HEK293 (cell line): ENCODE data around the gene DLL1.

ENCODE experiments used
- EGR2 ChIP-seq: fragments of 450-650 bp; formaldehyde crosslinking; IDR thresholded peaks from 2 replicates; pipeline ENCODE4 v1.5.1; 2016; ENCODE audit warnings: low read depth, missing biosample characterization, missing genetic modification characterization
- GLI2 ChIP-seq: fragments of 450-650 bp; formaldehyde crosslinking; IDR thresholded peaks from 2 replicates; pipeline ENCODE4; 2017; ENCODE audit warnings: missing biosample characterization, missing genetic modification characterization, low read depth, borderline replicate concordance
- GLIS1 ChIP-seq: fragments of 450-650 bp; formaldehyde crosslinking; IDR thresholded peaks from 2 replicates; pipeline ENCODE4 v1.5.1; 2016; ENCODE audit warnings: missing biosample characterization, missing genetic modification characterization
- IKZF3 ChIP-seq: fragments of 450-650 bp; IDR thresholded peaks from 2 replicates; pipeline ENCODE4 v1.5.0; 2018; ENCODE audit warnings: missing biosample characterization, mild to moderate bottlenecking, missing genetic modification characterization, moderate library complexity
- KLF17 ChIP-seq: fragments of 450-650 bp; formaldehyde crosslinking; IDR thresholded peaks from 2 replicates; pipeline ENCODE4 v1.5.1; 2016; ENCODE audit warnings: missing biosample characterization, missing genetic modification characterization
- KLF7 ChIP-seq: fragments of 450-650 bp; formaldehyde crosslinking; IDR thresholded peaks from 2 replicates; pipeline ENCODE4 v1.5.1; 2016; ENCODE audit warnings: missing biosample characterization, missing genetic modification characterization, borderline replicate concordance
- PRDM1 ChIP-seq: fragments of 450-650 bp; formaldehyde crosslinking; IDR thresholded peaks from 2 replicates; pipeline ENCODE4; 2016; ENCODE audit warnings: missing biosample characterization, missing genetic modification characterization
- PRDM6 ChIP-seq: fragments of 450-650 bp; formaldehyde crosslinking; IDR thresholded peaks from 2 replicates; pipeline ENCODE4 v1.5.1; 2017; ENCODE audit warnings: missing biosample characterization, missing genetic modification characterization
- REPIN1 ChIP-seq: fragments of 450-650 bp; formaldehyde crosslinking; IDR thresholded peaks from 2 replicates; pipeline ENCODE4 v1.5.1; 2017; ENCODE audit warnings: missing biosample characterization, missing genetic modification characterization, low read depth
- SP7 ChIP-seq: fragments of 450-650 bp; formaldehyde crosslinking; IDR thresholded peaks from 2 replicates; pipeline ENCODE4 v1.5.1; 2016; ENCODE audit warnings: missing biosample characterization, missing genetic modification characterization
- ZFP3 ChIP-seq: fragments of 450-650 bp; formaldehyde crosslinking; IDR thresholded peaks from 2 replicates; pipeline ENCODE4 v1.5.1; 2016; ENCODE audit warnings: low read depth, missing biosample characterization, missing genetic modification characterization
- ZFP37 ChIP-seq: fragments of 450-650 bp; formaldehyde crosslinking; IDR thresholded peaks from 2 replicates; pipeline ENCODE4 v1.5.1; 2016; ENCODE audit warnings: missing biosample characterization, missing genetic modification characterization
- ZIC2 ChIP-seq: fragments of 450-650 bp; formaldehyde crosslinking; IDR thresholded peaks from 2 replicates; pipeline ENCODE4 v1.5.1; 2016; ENCODE audit warnings: missing biosample characterization, missing genetic modification characterization
- ZNF133 ChIP-seq: fragments of 450-650 bp; formaldehyde crosslinking; IDR thresholded peaks from 2 replicates; pipeline ENCODE4 v1.5.1; 2016; ENCODE audit warnings: missing biosample characterization, missing genetic modification characterization
- ZNF138 ChIP-seq: fragments of 450-650 bp; formaldehyde crosslinking; IDR thresholded peaks from 2 replicates; pipeline ENCODE4 v1.5.1; 2016; ENCODE audit warnings: missing biosample characterization, missing genetic modification characterization, borderline replicate concordance
- ZNF146 ChIP-seq: fragments of 450-650 bp; formaldehyde crosslinking; IDR thresholded peaks from 2 replicates; pipeline ENCODE4 v1.5.1; 2016; ENCODE audit warnings: missing biosample characterization, missing genetic modification characterization
- ZNF157 ChIP-seq: fragments of 450-650 bp; formaldehyde crosslinking; IDR thresholded peaks from 2 replicates; pipeline ENCODE4 v1.5.1; 2016; ENCODE audit warnings: missing biosample characterization, missing genetic modification characterization
- ZNF19 ChIP-seq: fragments of 450-650 bp; formaldehyde crosslinking; IDR thresholded peaks from 2 replicates; pipeline ENCODE4; 2016; ENCODE audit warnings: missing biosample characterization, missing genetic modification characterization, low read depth
- ZNF214 ChIP-seq: fragments of 450-650 bp; formaldehyde crosslinking; IDR thresholded peaks from 2 replicates; pipeline ENCODE4 v1.5.1; 2017; ENCODE audit warnings: missing biosample characterization, mild to moderate bottlenecking, missing genetic modification characterization, borderline replicate concordance
- ZNF239 ChIP-seq: fragments of 450-650 bp; formaldehyde crosslinking; IDR thresholded peaks from 2 replicates; pipeline ENCODE4 v1.5.1; 2016; ENCODE audit warnings: missing biosample characterization, missing genetic modification characterization
- ZNF26 ChIP-seq: fragments of 450-650 bp; formaldehyde crosslinking; IDR thresholded peaks from 2 replicates; pipeline ENCODE4 v1.5.1; 2016; ENCODE audit warnings: missing biosample characterization, missing genetic modification characterization
- ZNF341 ChIP-seq: fragments of 450-650 bp; formaldehyde crosslinking; IDR thresholded peaks from 2 replicates; pipeline ENCODE4; 2016; ENCODE audit warnings: low read depth, missing biosample characterization, missing genetic modification characterization
- ZNF362 ChIP-seq: fragments of 450-650 bp; formaldehyde crosslinking; IDR thresholded peaks from 2 replicates; pipeline ENCODE4 v1.5.1; 2016; ENCODE audit warnings: missing biosample characterization, missing genetic modification characterization
- ZNF398 ChIP-seq: fragments of 450-650 bp; formaldehyde crosslinking; IDR thresholded peaks from 2 replicates; pipeline ENCODE4 v1.5.1; 2017; ENCODE audit warnings: missing biosample characterization, missing genetic modification characterization
- ZNF501 ChIP-seq: fragments of 450-650 bp; formaldehyde crosslinking; IDR thresholded peaks from 2 replicates; pipeline ENCODE4 v1.5.1; 2016; ENCODE audit warnings: missing biosample characterization, missing genetic modification characterization
- ZNF548 ChIP-seq: fragments of 450-650 bp; formaldehyde crosslinking; IDR thresholded peaks from 2 replicates; pipeline ENCODE4 v1.5.1; 2016; ENCODE audit warnings: missing biosample characterization, missing genetic modification characterization
- ZNF558 ChIP-seq: fragments of 450-650 bp; formaldehyde crosslinking; IDR thresholded peaks from 2 replicates; pipeline ENCODE4 v1.5.1; 2016; ENCODE audit warnings: missing biosample characterization, missing genetic modification characterization
- ZNF580 ChIP-seq: fragments of 450-650 bp; formaldehyde crosslinking; IDR thresholded peaks from 2 replicates; pipeline ENCODE4 v1.5.1; 2016; ENCODE audit warnings: missing biosample characterization, missing genetic modification characterization
- ZNF596 ChIP-seq: fragments of 450-650 bp; IDR thresholded peaks from 2 replicates; pipeline ENCODE4 v1.5.0; 2018; ENCODE audit warnings: missing biosample characterization, mild to moderate bottlenecking, missing genetic modification characterization, moderate library complexity
- ZNF626 ChIP-seq: fragments of 450-650 bp; sonication (Bioruptor Pico); formaldehyde crosslinking; IDR thresholded peaks from 2 replicates; pipeline ENCODE4 v1.5.1; 2018; ENCODE audit warnings: missing biosample characterization, missing genetic modification characterization, inconsistent platforms
- ZNF660 ChIP-seq: fragments of 450-650 bp; IDR thresholded peaks from 2 replicates; pipeline ENCODE4 v1.5.1; 2018; ENCODE audit warnings: missing biosample characterization, mild to moderate bottlenecking, missing genetic modification characterization
- ZNF664 ChIP-seq: fragments of 450-650 bp; formaldehyde crosslinking; IDR thresholded peaks from 2 replicates; pipeline ENCODE4 v1.5.1; 2016; ENCODE audit warnings: missing biosample characterization, missing genetic modification characterization
- ZNF701 ChIP-seq: fragments of 450-650 bp; formaldehyde crosslinking; IDR thresholded peaks from 2 replicates; pipeline ENCODE4 v1.5.1; 2016; ENCODE audit warnings: missing biosample characterization, missing genetic modification characterization
- ZNF747 ChIP-seq: fragments of 450-650 bp; formaldehyde crosslinking; IDR thresholded peaks from 2 replicates; pipeline ENCODE4 v1.5.1; 2016; ENCODE audit warnings: missing biosample characterization, missing genetic modification characterization
- ZNF76 ChIP-seq: fragments of 450-650 bp; formaldehyde crosslinking; IDR thresholded peaks from 2 replicates; pipeline ENCODE4; 2016; ENCODE audit warnings: low read depth, missing biosample characterization, missing genetic modification characterization, borderline replicate concordance

DLL1 gene

GRCh38 chr6:170279977-170280688 lies 10.7 kb downstream of the DLL1 start (continued):
- no peak for TF ChIP-seq ZNF26 (tag by site-specific recombination)
- TF ChIP-seq ZNF580 (tag by site-specific recombination), result no peak
- TF ChIP-seq ZNF133 (tag by site-specific recombination), result no peak
- no peak for TF ChIP-seq ZNF558
- TF ChIP-seq GLI2 (tag by site-specific recombination), result no peak
- no peak for TF ChIP-seq GLIS1 (tag by site-specific recombination)
- TF ChIP-seq ZNF239 (tag by site-specific recombination), result no peak
- TF ChIP-seq ZNF501 (tag by site-specific recombination), result no peak; the same call in 1 of the 2 replicates
- no peak for TF ChIP-seq ZNF747 (tag by site-specific recombination)
- no peak for TF ChIP-seq PRDM1 (tag by site-specific recombination)
- TF ChIP-seq ZIC2 (tag by site-specific recombination), result no peak
- no peak for TF ChIP-seq ZNF362 (tag by site-specific recombination)
- peak; percentile 92 for TF ChIP-seq SP7 (tag by site-specific recombination)
- TF ChIP-seq ZNF157 (tag by site-specific recombination), result no peak
- no peak for TF ChIP-seq ZNF19 (tag by site-specific recombination)
- TF ChIP-seq ZFP3, result no peak
- no peak for TF ChIP-seq ZNF701
- TF ChIP-seq ZNF664 (tag by site-specific recombination), result no peak
- peak; percentile 100 for TF ChIP-seq ZNF660 (tag by site-specific recombination)
- no peak for TF ChIP-seq ZFP37 (tag by site-specific recombination)
- TF ChIP-seq ZNF214 (tag by site-specific recombination), result no peak
- no peak for TF ChIP-seq ZNF76 (tag by site-specific recombination)
- no peak for TF ChIP-seq PRDM6 (tag by site-specific recombination)
- no peak for TF ChIP-seq ZNF341 (tag by site-specific recombination)
- TF ChIP-seq KLF17 (tag by site-specific recombination), result peak; percentile 99
- no peak for TF ChIP-seq IKZF3 (tag by site-specific recombination)
- TF ChIP-seq ZNF146 (tag by site-specific recombination), result no peak
- TF ChIP-seq ZNF398 (tag by site-specific recombination), result no peak
- no peak for TF ChIP-seq ZNF138 (tag by site-specific recombination)
- TF ChIP-seq ZNF596 (tag by site-specific recombination), result no peak
- no peak for TF ChIP-seq ZNF626 (tag by site-specific recombination)
- no peak for TF ChIP-seq ZNF548 (tag by site-specific recombination)
- no peak for TF ChIP-seq REPIN1 (tag by site-specific recombination)
- TF ChIP-seq KLF7 (tag by site-specific recombination), result peak; percentile 98
- TF ChIP-seq EGR2 (tag by site-specific recombination), result peak; percentile 93
